GM19468 (cell line): Measurements from ENCODE around the gene EVA1B.

Experiments
- ATAC-seq: cut with Tn5 transposase; IDR thresholded peaks from one replicate; pipeline ENCODE4 v1.9.1; 2021; ENCODE audit warnings: mild to moderate bottlenecking, moderate library complexity, moderate number of reproducible peaks; ENCODE audit not compliant: unreplicated experiment; ENCODE audit errors: extremely low read depth

EVA1B gene

GRCh38 chr1:36323636-36324352 is at the start of gene EVA1B:
TSS of gene EVA1B (minus strand) at chr1:36323645. CDS start at chr1:36323037, 608 bp downstream.
- ATAC-seq, result no peak

GRCh38 chr1:36372617-36373016 is 49.2 kb upstream of the EVA1B start:
- no peak for ATAC-seq

GRCh38 chr1:36369061-36369861 is 45.8 kb upstream of the EVA1B start:
- no peak for ATAC-seq

- no peak for ATAC-seq
Observed at GRCh38 chr1:36367798-36368197, 44.4 kb upstream of the EVA1B start.

GRCh38 chr1:36367066-36367465 is 43.6 kb upstream of the EVA1B start:
- no peak for ATAC-seq

- ATAC-seq, result no peak
Observed at GRCh38 chr1:36366091-36366661, 42.7 kb upstream of the EVA1B start.

GRCh38 chr1:36365381-36365780 is 41.9 kb upstream of the EVA1B start:
- ATAC-seq, result no peak

GRCh38 chr1:36359911-36360550 is 36.6 kb upstream of the EVA1B start:
- ATAC-seq, result no peak

GRCh38 chr1:36359383-36359782 is 35.9 kb upstream of the EVA1B start:
- ATAC-seq, result no peak

- no peak for ATAC-seq
Observed at GRCh38 chr1:36358514-36359084, 35.2 kb upstream of the EVA1B start.

GRCh38 chr1:36355811-36356210 is 32.4 kb upstream of the EVA1B start:
- no peak for ATAC-seq

- ATAC-seq, result no peak
Observed at GRCh38 chr1:36354486-36354885, 31.0 kb upstream of the EVA1B start.

GRCh38 chr1:36352910-36353878 is 29.7 kb upstream of the EVA1B start:
- no peak for ATAC-seq

- ATAC-seq, result no peak
Observed at GRCh38 chr1:36352125-36352909, 28.9 kb upstream of the EVA1B start.

GRCh38 chr1:36351227-36351977 is 28.0 kb upstream of the EVA1B start:
- no peak for ATAC-seq

- no peak for ATAC-seq
Observed at GRCh38 chr1:36350659-36351226, 27.3 kb upstream of the EVA1B start.

- no peak for ATAC-seq
Observed at GRCh38 chr1:36349839-36350238, 26.4 kb upstream of the EVA1B start.
